Lower leg skin (tissue), 3 donors: ENCODE results near the gene ENOX1.

Experiments
- CTCF ChIP-seq, 3 donors: fragments of 450-650 bp; IDR thresholded peaks; one replicate each; pipeline ENCODE4 v1.5.1; 2016; ENCODE audit warnings: antibody characterized with exemption in 3 of 3, mild to moderate bottlenecking in 3 of 3, moderate library complexity in 2 of 3
- POLR2A ChIP-seq, 2 donors: fragments of 450-650 bp; IDR thresholded peaks; one replicate each; pipeline ENCODE4 v1.6.1; 2016 to 2017; ENCODE audit warnings: antibody characterized with exemption in 2 of 2, mild to moderate bottlenecking in 1 of 2, moderate library complexity in 1 of 2

DNA sequence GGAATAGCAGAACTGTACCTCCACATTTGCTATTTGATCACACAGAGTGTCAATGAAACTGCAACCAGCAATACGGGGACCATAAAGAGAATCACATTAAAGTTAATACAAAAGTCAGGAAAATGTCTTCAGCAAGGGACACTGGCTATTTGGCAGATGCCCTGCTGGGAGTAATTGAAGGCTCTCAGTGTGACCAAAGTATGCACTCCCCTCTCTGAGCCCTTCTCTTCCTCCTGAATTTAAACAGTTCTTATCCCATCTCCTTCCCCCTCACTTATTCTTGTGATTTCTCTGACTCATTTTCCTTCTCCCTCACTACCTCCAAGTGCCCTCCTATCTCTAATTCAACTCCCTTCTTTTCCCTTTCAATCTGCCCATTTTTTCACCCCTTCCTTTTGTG, 117.7 kb downstream of the ENOX1 start:
- TF ChIP-seq CTCF (IDR thresholded peaks at IDR 0.05), result no peak
- TF ChIP-seq POLR2A (IDR thresholded peaks at IDR 0.05), result no peak
